ENCODE measurements around the gene ALS2.

DNA sequence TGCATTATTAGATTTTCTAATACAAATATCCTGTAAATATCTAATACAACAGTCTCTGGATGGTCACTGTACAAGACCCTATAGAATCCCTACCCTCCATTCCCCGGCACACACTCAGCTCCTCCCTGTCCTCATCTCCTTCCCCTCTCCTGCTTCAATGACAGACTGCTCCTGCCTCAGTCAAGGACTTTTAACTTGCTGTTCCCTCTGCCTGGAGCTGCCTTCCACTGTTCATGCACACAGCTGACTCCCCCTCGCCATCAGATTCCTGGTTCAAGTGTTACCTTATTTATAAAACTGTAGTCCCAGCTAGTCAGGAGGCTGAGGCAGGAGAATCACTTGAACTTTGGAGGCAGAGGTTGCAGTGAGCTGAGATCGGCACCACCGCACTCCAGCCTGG is 28.9 kb upstream of the ALS2 start:
- TF ChIP-seq, protein P1, sequence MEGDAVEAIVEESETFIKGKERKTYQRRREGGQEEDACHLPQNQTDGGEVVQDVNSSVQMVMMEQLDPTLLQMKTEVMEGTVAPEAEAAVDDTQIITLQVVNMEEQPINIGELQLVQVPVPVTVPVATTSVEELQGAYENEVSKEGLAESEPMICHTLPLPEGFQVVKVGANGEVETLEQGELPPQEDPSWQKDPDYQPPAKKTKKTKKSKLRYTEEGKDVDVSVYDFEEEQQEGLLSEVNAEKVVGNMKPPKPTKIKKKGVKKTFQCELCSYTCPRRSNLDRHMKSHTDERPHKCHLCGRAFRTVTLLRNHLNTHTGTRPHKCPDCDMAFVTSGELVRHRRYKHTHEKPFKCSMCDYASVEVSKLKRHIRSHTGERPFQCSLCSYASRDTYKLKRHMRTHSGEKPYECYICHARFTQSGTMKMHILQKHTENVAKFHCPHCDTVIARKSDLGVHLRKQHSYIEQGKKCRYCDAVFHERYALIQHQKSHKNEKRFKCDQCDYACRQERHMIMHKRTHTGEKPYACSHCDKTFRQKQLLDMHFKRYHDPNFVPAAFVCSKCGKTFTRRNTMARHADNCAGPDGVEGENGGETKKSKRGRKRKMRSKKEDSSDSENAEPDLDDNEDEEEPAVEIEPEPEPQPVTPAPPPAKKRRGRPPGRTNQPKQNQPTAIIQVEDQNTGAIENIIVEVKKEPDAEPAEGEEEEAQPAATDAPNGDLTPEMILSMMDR (IDR thresholded peaks at IDR 0.05; ENCODE audit: insufficient read depth, low read depth, low read length), result no peak
- TF ChIP-seq EZH2 (IDR thresholded peaks at IDR 0.05; ENCODE audit: insufficient read depth, low read length), result no peak
